Neural progenitor cell (in vitro differentiated cells): ENCODE data around the gene TYMP. TPM values are rescaled to one million over a fixed set of nuclear protein-coding genes. Genes with fewer than 3 reads are reported as not detected.

ENCODE experiments used
- DNase-seq: peaks from one replicate; pipeline ENCODE4 v3.0.0-alpha.2; 2016; ENCODE audit warnings: low spot score
- H2AFZ ChIP-seq: fragments of 200-600 bp; sonication (generic); replicated peaks from 2 replicates; pipeline ENCODE4 v1.6.1; 2016; ENCODE audit warnings: antibody characterized with exemption
- H3F3A ChIP-seq: fragments of 200-600 bp; sonication (generic); 2 replicates; pipeline ENCODE4 v1.6.1; 2016; ENCODE audit warnings: antibody characterized with exemption, low read depth
- H3K27ac ChIP-seq: fragments of 200-600 bp; sonication (generic); 2 replicates; pipeline ENCODE4 v1.5.1; 2016; ENCODE audit warnings: mild to moderate bottlenecking
- H3K27me3 ChIP-seq: fragments of 200-600 bp; sonication (generic); 2 replicates; pipeline ENCODE4 v1.6.1; 2016; ENCODE audit warnings: mild to moderate bottlenecking, moderate library complexity
- H3K36me3 ChIP-seq: fragments of 200-600 bp; sonication (generic); 2 replicates; pipeline ENCODE4 v1.5.1; 2016
- H3K4me1 ChIP-seq: fragments of 200-600 bp; sonication (generic); 2 replicates; pipeline ENCODE4 v1.6.1; 2016; ENCODE audit warnings: mixed run types
- H3K4me2 ChIP-seq: fragments of 200-600 bp; sonication (generic); 2 replicates; pipeline ENCODE4 v1.6.1; 2016
- H3K4me3 ChIP-seq: fragments of 200-600 bp; sonication (generic); 2 replicates; pipeline ENCODE4 v1.5.1; 2016
- H3K79me2 ChIP-seq: fragments of 200-600 bp; sonication (generic); 2 replicates; pipeline ENCODE4 v1.6.1; 2016; ENCODE audit warnings: low read depth
- H3K9ac ChIP-seq: fragments of 200-600 bp; sonication (generic); 2 replicates; pipeline ENCODE4 v1.6.1; 2016
- H3K9me3 ChIP-seq: fragments of 200-600 bp; sonication (generic); 2 replicates; pipeline ENCODE4 v1.5.1; 2016; ENCODE audit warnings: low read depth
- H4K20me1 ChIP-seq: fragments of 200-600 bp; sonication (generic); 2 replicates; pipeline ENCODE4 v1.6.1; 2016; ENCODE audit warnings: low read depth
- H3K27ac Mint-ChIP-seq: 3 replicates; pipeline ENCODE4 v1.8.0; 2021; ENCODE audit warnings: mixed read lengths
- H3K27me3 Mint-ChIP-seq: 2 replicates; pipeline ENCODE4 v1.8.0; 2022; ENCODE audit warnings: low read depth, mild to moderate bottlenecking, inconsistent platforms, moderate library complexity, mixed read lengths; ENCODE audit not compliant: insufficient read depth
- H3K36me3 Mint-ChIP-seq: 3 replicates; pipeline ENCODE4 v1.8.0; 2021; ENCODE audit warnings: mixed read lengths
- H3K4me1 Mint-ChIP-seq: 3 replicates; pipeline ENCODE4 v1.8.0; 2021; ENCODE audit warnings: mixed read lengths
- H3K4me3 Mint-ChIP-seq: 3 replicates; pipeline ENCODE4 v1.8.0; 2021; ENCODE audit warnings: mild to moderate bottlenecking, moderate library complexity, mixed read lengths
- H3K9me3 Mint-ChIP-seq: 3 replicates; pipeline ENCODE4 v1.8.0; 2020; ENCODE audit warnings: mixed read lengths
- CTCF ChIP-seq: fragments of 200-600 bp; sonication (generic); IDR thresholded peaks from 2 replicates; pipeline ENCODE4 v1.5.1; 2017; ENCODE audit warnings: antibody characterized with exemption, mild to moderate bottlenecking
- EZH2 ChIP-seq: fragments of 200-600 bp; sonication (generic); IDR thresholded peaks from 2 replicates; pipeline ENCODE4 v1.6.1; 2017; ENCODE audit warnings: antibody characterized with exemption, mild to moderate bottlenecking, moderate library complexity
- EZH2phosphoT487 ChIP-seq: fragments of 200-600 bp; sonication (generic); IDR thresholded peaks from 2 replicates; pipeline ENCODE4 v1.6.1; 2017; ENCODE audit warnings: antibody characterized with exemption
- total RNA-seq: library from RNA; depleted of rRNA; stranded (reverse); fragments of >200 nt; gene quantifications from 2 replicates; pipeline ENCODE4 v1.2.3, GENCODE V29; 2015; ENCODE audit warnings: low replicate concordance

Gene TYMP
- total RNA-seq, 1 donor from 2014 or later, result not detected

GRCh38 chr22:50505776-50506610 is 23.8 kb downstream of the TYMP start:
- no peak for DNase-seq
- Histone ChIP-seq H3K4me1 (peaks cover 16% of the 10 kb centered on the region), H2AFZ (no peak overlapping the region), H3K27ac (no peak overlapping the region), H4K20me1 (peaks cover 25% of the 10 kb centered on the region), H3K79me2 (peaks cover 33% of the 10 kb centered on the region), H3K9me3 (no peaks in the 10 kb centered on the region), H3K9ac (no peak overlapping the region), H3K27me3 (no peaks in the 10 kb centered on the region), H3K36me3 (no peaks in the 10 kb centered on the region), H3K4me3 (peak overlapping the region; percentile 72), H3F3A (peaks cover 6% of the 10 kb centered on the region), H3K4me2 (peak overlapping the region; percentile 98)
- H3K4me1 Mint-ChIP-seq, result peaks cover 11% of the 10 kb centered on the region
- peak overlapping the region; percentile 97 for H3K4me3 Mint-ChIP-seq
- peaks cover 2% of the 10 kb centered on the region for H3K36me3 Mint-ChIP-seq
- H3K27ac Mint-ChIP-seq, result no peak overlapping the region
- TF ChIP-seq CTCF (no peak), EZH2phosphoT487 (no peak), EZH2 (no peak)
- H3K27me3 Mint-ChIP-seq, result no peaks in the 10 kb centered on the region
- no peaks in the 10 kb centered on the region for H3K9me3 Mint-ChIP-seq

GRCh38 chr22:50505276-50505775 is 24.5 kb downstream of the TYMP start:
- Histone ChIP-seq H3K4me2 (no peak overlapping the region), H3K36me3 (no peaks in the 10 kb centered on the region), H3K4me1 (peaks cover 16% of the 10 kb centered on the region), H3K79me2 (peaks cover 27% of the 10 kb centered on the region), H3K27me3 (no peaks in the 10 kb centered on the region), H3F3A (peaks cover 6% of the 10 kb centered on the region), H3K9ac (no peak overlapping the region), H4K20me1 (peaks cover 25% of the 10 kb centered on the region), H3K4me3 (no peak overlapping the region), H2AFZ (no peak overlapping the region), H3K9me3 (no peaks in the 10 kb centered on the region), H3K27ac (no peak overlapping the region)
- H3K9me3 Mint-ChIP-seq, result no peaks in the 10 kb centered on the region
- no peaks in the 10 kb centered on the region for H3K27me3 Mint-ChIP-seq
- TF ChIP-seq EZH2, result no peak
- no peak for TF ChIP-seq CTCF
- TF ChIP-seq EZH2phosphoT487, result no peak
- H3K27ac Mint-ChIP-seq, result no peak overlapping the region
- no peak for DNase-seq
- no peak overlapping the region for H3K4me3 Mint-ChIP-seq
- H3K36me3 Mint-ChIP-seq, result peaks cover 4% of the 10 kb centered on the region
- H3K4me1 Mint-ChIP-seq, result peaks cover 11% of the 10 kb centered on the region

- Histone ChIP-seq H3K4me1 (peaks cover 16% of the 10 kb centered on the region), H4K20me1 (peaks cover 23% of the 10 kb centered on the region), H3K9ac (no peak overlapping the region), H3K9me3 (no peaks in the 10 kb centered on the region), H3K4me2 (no peak overlapping the region), H3K4me3 (no peak overlapping the region), H3K27ac (no peak overlapping the region), H3K79me2 (peaks cover 19% of the 10 kb centered on the region), H3K36me3 (no peaks in the 10 kb centered on the region), H3K27me3 (no peaks in the 10 kb centered on the region), H2AFZ (no peak overlapping the region), H3F3A (peaks cover 6% of the 10 kb centered on the region)
- Mint-ChIP-seq H3K27ac (no peak overlapping the region), H3K27me3 (no peaks in the 10 kb centered on the region), H3K9me3 (no peaks in the 10 kb centered on the region), H3K4me1 (peaks cover 9% of the 10 kb centered on the region), H3K36me3 (peaks cover 4% of the 10 kb centered on the region), H3K4me3 (no peak overlapping the region)
- no peak for DNase-seq
- TF ChIP-seq EZH2phosphoT487 (no peak), CTCF (no peak), EZH2 (no peak)
These were observed 25.2 kb downstream of the TYMP start for GRCh38 chr22:50504369-50505211.
